HCT116 (cell line): ENCODE data around the gene LCAT. TPM values are rescaled to one million over a fixed set of nuclear protein-coding genes. Genes with fewer than 3 reads are reported as not detected.

Source experiments
- ATAC-seq: fragments of 200-7000 bp; cut with Tn5 transposase; 2 replicates; pipeline ENCODE4 v1.9.1; 2020; ENCODE audit warnings: mild to moderate bottlenecking, moderate library complexity
- Bru-seq: library from RNA; stranded (reverse); fragments of 400-500 nt; gene quantifications from one replicate; lab custom pipeline; 2021; lab: Mats Ljungman, UMichigan
- BruChase-seq, 2 experiments: library from RNA; stranded (reverse); fragments of 400-500 nt; gene quantifications; one replicate each; lab custom pipeline; 2021; lab: Mats Ljungman, UMichigan
- BruUV-seq: library from RNA; stranded (reverse); fragments of 400-500 nt; replicated peaks from 2 replicates; lab custom pipeline; 2021; lab: Mats Ljungman, UMichigan
- CTCF ChIA-PET: fragments of 300-600 bp; sonication (Branson Sonifier 250); formaldehyde crosslinking; loops from one replicate; lab custom pipeline; 2021; ENCODE audit warnings: antibody characterized with exemption; lab: Charles Lee
- POLR2A ChIA-PET: fragments of 300-600, 350-600 bp; sonication (Branson Sonifier 250); formaldehyde crosslinking; loops from one replicate; lab custom pipeline; 2021; ENCODE audit warnings: antibody characterized with exemption; lab: Charles Lee
- RAD21 ChIA-PET, 2 experiments: fragments of 300-600 bp; sonication (Branson Sonifier 250); formaldehyde crosslinking; loops; one replicate each; lab custom pipeline; 2023; ENCODE audit warnings: low total read pairs in 2 of 2; ENCODE audit not compliant: uncharacterized antibody in 2 of 2, unreplicated experiment in 2 of 2, low non-redundant PET in 1 of 2; lab: Charles Lee
- DNase-seq: peaks from one replicate; pipeline ENCODE4 v3.0.0-alpha.2; 2010; ENCODE audit warnings: low read depth, low spot score
- H2AFZ ChIP-seq: fragments of 200-600 bp; shearing (Covaris generic), sonication (generic); 2 replicates; pipeline ENCODE4 v1.6.1; 2017; ENCODE audit warnings: low read depth, mixed run types, mixed read lengths, antibody characterized with exemption, low read length; ENCODE audit not compliant: poor library complexity, severe bottlenecking
- H3K27ac ChIP-seq: 2 replicates; pipeline ENCODE4 v1.5.1; 2012; ENCODE audit warnings: low read depth, low read length
- H3K27me3 ChIP-seq: fragments of 200-600 bp; sonication (generic); 2 replicates; pipeline ENCODE4 v1.6.1; 2016; ENCODE audit warnings: mixed run types, low read length, mixed read lengths; ENCODE audit not compliant: insufficient read depth
- H3K36me3 ChIP-seq, 2 experiments: fragments of 200-500 bp in 1 of 2; fragments of 200-600 bp in 1 of 2; sonication (Bioruptor generic) in 1 of 2; sonication (generic) in 1 of 2; 2 replicates each; pipeline versions ENCODE4 v1.5.1 to v1.6.1; 2014 to 2016; ENCODE audit warnings: low read length in 2 of 2, inconsistent platforms in 1 of 2, mixed read lengths in 1 of 2, mixed run types in 1 of 2; ENCODE audit not compliant: insufficient read depth in 2 of 2, control insufficient read depth in 1 of 2
- H3K4me1 ChIP-seq, 2 experiments: fragments of 200-600 bp in 1 of 2; sonication (generic) in 1 of 2; 2 replicates each; pipeline versions ENCODE4 v1.5.1 to v1.6.1; 2012 to 2017; ENCODE audit warnings: low read length in 2 of 2, inconsistent platforms in 1 of 2, mild to moderate bottlenecking in 1 of 2, mixed read lengths in 1 of 2, mixed run types in 1 of 2, moderate library complexity in 1 of 2; ENCODE audit not compliant: insufficient read depth in 2 of 2, control insufficient read depth in 1 of 2
- H3K4me2 ChIP-seq: fragments of 200-600 bp; sonication (generic); 2 replicates; pipeline ENCODE4 v1.6.1; 2017; ENCODE audit warnings: mixed run types, low read length, mixed read lengths
- H3K4me3 ChIP-seq, 2 experiments: fragments of 200-600 bp in 1 of 2; sonication (generic) in 1 of 2; replicated peaks in 1 of 2; 2 replicates each; pipeline ENCODE4 v1.5.1; 2011 to 2016; ENCODE audit warnings: low read length in 2 of 2, control low read depth in 1 of 2, low read depth in 1 of 2, mild to moderate bottlenecking in 1 of 2, mixed read lengths in 1 of 2, mixed run types in 1 of 2
- H3K79me2 ChIP-seq: fragments of 200-600 bp; sonication (generic); 2 replicates; pipeline ENCODE4 v1.6.1; 2017; ENCODE audit warnings: mild to moderate bottlenecking, mixed run types, low read length, moderate library complexity, mixed read lengths; ENCODE audit not compliant: insufficient read depth
- H3K9ac ChIP-seq: fragments of 200-600 bp; sonication (generic); 2 replicates; pipeline ENCODE4 v1.6.1; 2016; ENCODE audit warnings: low read length, mixed read lengths
- H3K9me2 ChIP-seq: fragments of 200-600 bp; sonication (generic), shearing (Covaris generic); 2 replicates; pipeline ENCODE4 v1.6.1; 2017; ENCODE audit warnings: mixed run types, mild to moderate bottlenecking, moderate library complexity; ENCODE audit not compliant: insufficient read depth
- H3K9me3 ChIP-seq, 2 experiments: fragments of 200-500 bp in 1 of 2; fragments of 200-600 bp in 1 of 2; sonication (Bioruptor generic) in 1 of 2; sonication (generic) in 1 of 2; 2 replicates each; pipeline ENCODE4 v1.6.1; 2014 to 2017; ENCODE audit warnings: low read length in 2 of 2, mixed read lengths in 2 of 2, inconsistent platforms in 1 of 2, low read depth in 1 of 2, mild to moderate bottlenecking in 1 of 2, mixed run types in 1 of 2, moderate library complexity in 1 of 2; ENCODE audit not compliant: control insufficient read depth in 1 of 2, insufficient read depth in 1 of 2
- H4K20me1 ChIP-seq: fragments of 200-600 bp; sonication (generic), shearing (Covaris generic); 2 replicates; pipeline ENCODE4 v1.6.1; 2017; ENCODE audit warnings: mixed run types, mild to moderate bottlenecking, moderate library complexity; ENCODE audit not compliant: insufficient read depth
- CBX3 ChIP-seq: IDR thresholded peaks from 2 replicates; pipeline ENCODE4 v1.6.1; 2012; ENCODE audit warnings: low read depth
- EZH2 ChIP-seq: fragments of 200-600 bp; sonication (generic); IDR thresholded peaks from 2 replicates; pipeline ENCODE4 v1.6.1; 2017; ENCODE audit warnings: antibody characterized with exemption, mixed run types
- POLR2AphosphoS5 ChIP-seq: IDR thresholded peaks from 2 replicates; pipeline ENCODE4 v1.6.1; 2011; ENCODE audit warnings: mild to moderate bottlenecking, low read depth, low read length, moderate library complexity
- REST ChIP-seq: IDR thresholded peaks from 2 replicates; pipeline ENCODE4 v1.6.1; 2012; ENCODE audit warnings: low read depth
- intact Hi-C: fragments of 100-400 bp; cut with micrococcal nuclease; formaldehyde crosslinking; loops from 2 replicates; pipeline ENCODE4 v1.10.0; 2022
- long read RNA-seq: library from polyadenylated mRNA; unstranded; transcript quantifications from one replicate; pipeline ENCODE4 v2.0.0, GENCODE V29; 2021; ENCODE audit not compliant: unreplicated experiment
- polyA plus RNA-seq: library from polyadenylated mRNA; unstranded; fragments of >200 nt; gene quantifications from 2 replicates; pipeline ENCODE4 v1.2.1, GENCODE V29; 2012; ENCODE audit warnings: missing spikeins
- total RNA-seq: library from RNA; stranded (reverse); gene quantifications from one replicate; pipeline ENCODE4 v1.2.1, GENCODE V29; 2021; ENCODE audit not compliant: unreplicated experiment

LCAT gene
- total RNA-seq, result 17.6 TPM
- 11.2 and 14.1 TPM in 2 replicates for polyA plus RNA-seq
- percentile 57 among the genes with signal in this experiment for Bru-seq, nascent RNA
- percentile 81 among the genes with signal in this experiment for BruChase-seq, experiment 1, labeled RNA remaining after a 6-hour chase
- BruChase-seq, experiment 2, labeled RNA remaining after a 2-hour chase, result percentile 73 among the genes with signal in this experiment
- long read RNA-seq, transcript LCAT-204 (5 exons, 1,240 nt), result major isoform, 16 of 37 reads
- long read RNA-seq, partial matches to known transcripts, result 4 of 37 reads
- long read RNA-seq, other reads (novel, unspliced or antisense), result 17 of 37 reads

GRCh38 chr16:67943619-67944504 lies at the start of gene LCAT:
LCAT (minus strand) TSS chr16:67944120; CDS start chr16:67944101, 19 bp downstream.
- ATAC-seq (no peak), DNase-seq (no peak)
- Histone ChIP-seq H3K4me3 (no peak within 1 kb of the TSS), H3K36me3 (peaks cover 0 to 16% of the 10 kb centered on the region in 2 experiments; a peak in 2 of 4 replicates), H3K9ac (no peak within 1 kb of the TSS), H3K4me2 (no peak within 1 kb of the TSS), H3K4me1 (peaks cover 0 to 16% of the 10 kb centered on the region in 2 experiments; a peak in 2 of 4 replicates), H3K27ac (no peak within 1 kb of the TSS; the same call in 1 of the 2 replicates), H3K27me3 (no peaks in the 10 kb centered on the region), H3K79me2 (no peaks in the 10 kb centered on the region; the same call in 1 of the 2 replicates), H4K20me1 (no peaks in the 10 kb centered on the region), H2AFZ (no peak within 1 kb of the TSS), H3K9me3 (no peaks in the 10 kb centered on the region), H3K9me2 (no peaks in the 10 kb centered on the region)
- ChIA-PET POLR2A (no interaction called here), RAD21 (no interaction called here), CTCF (interaction anchor here (1.0 to 1.6 kb wide), 3 partner anchors 8 to 128 kb away, joined by 3 to 4 read pairs (median 3); no protein-coding TSS in a partner anchor)
- TF ChIP-seq EZH2 (no peak), REST (no peak), CBX3 (no peak), POLR2AphosphoS5 (no peak)
- no TSS peak for BruUV-seq
- intact Hi-C loops, result no loop called here
